Smooth muscle cell (in vitro differentiated cells): Measurements from ENCODE around the gene DGKH. TPM values are rescaled to one million over a fixed set of nuclear protein-coding genes. Genes with fewer than 3 reads are reported as not detected.

Experiments
- DNase-seq: peaks from one replicate; lab custom pipeline; 2025; ENCODE audit not compliant: unreplicated experiment; lab: John Stamatoyannopoulos, UW
- H2AFZ ChIP-seq: fragments of 200-600 bp; sonication (generic); 2 replicates; pipeline ENCODE4 v1.6.0; 2016; ENCODE audit warnings: antibody characterized with exemption, low read depth, mild to moderate bottlenecking
- H3F3A ChIP-seq: fragments of 200-600 bp; sonication (generic); 2 replicates; pipeline ENCODE4 v1.6.0; 2017; ENCODE audit warnings: antibody characterized with exemption, low read depth
- H3K27ac ChIP-seq: fragments of 200-600 bp; sonication (generic); 2 replicates; pipeline ENCODE4 v1.5.1; 2016; ENCODE audit warnings: low read depth, mild to moderate bottlenecking
- H3K27me3 ChIP-seq: fragments of 200-600 bp; sonication (generic); 2 replicates; pipeline ENCODE4 v1.6.1; 2016; ENCODE audit warnings: low read depth, mild to moderate bottlenecking
- H3K36me3 ChIP-seq: fragments of 200-600 bp; sonication (generic); 2 replicates; pipeline ENCODE4 v1.5.1; 2016; ENCODE audit warnings: low read depth
- H3K4me1 ChIP-seq: fragments of 200-600 bp; sonication (generic); 2 replicates; pipeline ENCODE4 v1.5.1; 2016; ENCODE audit warnings: low read depth
- H3K4me2 ChIP-seq: fragments of 200-600 bp; sonication (generic); 2 replicates; pipeline ENCODE4 v1.6.0; 2016; ENCODE audit warnings: mild to moderate bottlenecking
- H3K4me3 ChIP-seq: fragments of 200-600 bp; sonication (generic); 2 replicates; pipeline ENCODE4 v1.5.1; 2016; ENCODE audit warnings: mild to moderate bottlenecking
- H3K79me2 ChIP-seq: fragments of 200-600 bp; sonication (generic); 2 replicates; pipeline ENCODE4 v1.6.0; 2016; ENCODE audit warnings: low read depth, mild to moderate bottlenecking
- H3K9ac ChIP-seq: fragments of 200-600 bp; sonication (generic); 2 replicates; pipeline ENCODE4 v1.6.0; 2016; ENCODE audit warnings: low read depth
- H3K9me3 ChIP-seq: fragments of 200-600 bp; sonication (generic); replicated peaks from 2 replicates; pipeline ENCODE4 v1.5.1; 2016; ENCODE audit warnings: low read depth
- H4K20me1 ChIP-seq: fragments of 200-600 bp; sonication (generic); 2 replicates; pipeline ENCODE4 v1.6.0; 2016; ENCODE audit warnings: low read depth
- WGBS: methylation state at CpG from one replicate; pipeline ENCODE4 v1.1.7; 2016; ENCODE audit warnings: low lambda C conversion rate; 5-methylcytosine and 5-hydroxymethylcytosine counted together
- polyA plus RNA-seq: library from polyadenylated mRNA; unstranded; fragments of >200 nt; fragmentation: Nextera tagmentation; extraction: Ambion mirVana; gene quantifications from 2 replicates; pipeline ENCODE4 v1.2.1, GENCODE V29; 2016
- total RNA-seq: library from RNA; depleted of rRNA; stranded (reverse); fragments of >200 nt; gene quantifications from 2 replicates; pipeline ENCODE4 v1.2.3, GENCODE V29; 2014
- TF ChIP-seq, protein P1 (sequence below): fragments of 200-600 bp; sonication (generic); IDR thresholded peaks from 2 replicates; pipeline ENCODE4 v1.5.1; 2017; ENCODE audit warnings: borderline replicate concordance, mild to moderate bottlenecking, antibody characterized with exemption; ENCODE audit not compliant: insufficient read depth, poor library complexity, severe bottlenecking

Gene DGKH
- total and polyA plus RNA-seq, 2 experiments from 2014 or later: 1.3 to 6.8 TPM

DNA sequence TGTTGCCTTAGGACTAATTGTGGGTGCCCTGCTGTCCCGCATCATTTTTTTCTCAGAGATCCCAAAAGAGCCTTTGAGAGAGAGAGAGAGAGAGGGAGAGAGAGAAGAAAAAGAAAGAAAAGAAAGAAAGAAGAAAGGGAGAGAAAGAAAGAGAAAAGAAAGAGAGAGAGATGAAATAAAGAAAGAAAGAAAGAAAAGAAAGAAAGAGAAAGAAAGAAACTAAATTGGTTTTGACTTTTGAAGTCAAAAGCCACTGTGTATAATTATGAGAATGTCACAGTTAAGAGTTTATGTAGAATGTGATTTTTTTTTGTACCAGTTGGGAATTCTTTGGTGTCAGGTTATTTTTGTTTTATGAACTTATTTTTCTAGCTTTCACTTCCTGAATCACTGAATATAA is 180.1 kb downstream of the DGKH start:
- no peak overlapping the region for H3K4me2 ChIP-seq
- no peaks in the 10 kb centered on the region for H3F3A ChIP-seq
- no peaks in the 10 kb centered on the region for H3K79me2 ChIP-seq
- H3K9me3 ChIP-seq: no peaks in the 10 kb centered on the region
- no peak overlapping the region for H3K27ac ChIP-seq
- no peak for DNase-seq
- TF ChIP-seq, protein P1, sequence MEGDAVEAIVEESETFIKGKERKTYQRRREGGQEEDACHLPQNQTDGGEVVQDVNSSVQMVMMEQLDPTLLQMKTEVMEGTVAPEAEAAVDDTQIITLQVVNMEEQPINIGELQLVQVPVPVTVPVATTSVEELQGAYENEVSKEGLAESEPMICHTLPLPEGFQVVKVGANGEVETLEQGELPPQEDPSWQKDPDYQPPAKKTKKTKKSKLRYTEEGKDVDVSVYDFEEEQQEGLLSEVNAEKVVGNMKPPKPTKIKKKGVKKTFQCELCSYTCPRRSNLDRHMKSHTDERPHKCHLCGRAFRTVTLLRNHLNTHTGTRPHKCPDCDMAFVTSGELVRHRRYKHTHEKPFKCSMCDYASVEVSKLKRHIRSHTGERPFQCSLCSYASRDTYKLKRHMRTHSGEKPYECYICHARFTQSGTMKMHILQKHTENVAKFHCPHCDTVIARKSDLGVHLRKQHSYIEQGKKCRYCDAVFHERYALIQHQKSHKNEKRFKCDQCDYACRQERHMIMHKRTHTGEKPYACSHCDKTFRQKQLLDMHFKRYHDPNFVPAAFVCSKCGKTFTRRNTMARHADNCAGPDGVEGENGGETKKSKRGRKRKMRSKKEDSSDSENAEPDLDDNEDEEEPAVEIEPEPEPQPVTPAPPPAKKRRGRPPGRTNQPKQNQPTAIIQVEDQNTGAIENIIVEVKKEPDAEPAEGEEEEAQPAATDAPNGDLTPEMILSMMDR: no peak
- no peaks in the 10 kb centered on the region for H3K4me1 ChIP-seq
- no peak overlapping the region for H2AFZ ChIP-seq
- 93% methylated on average over 1 of the region's 1 CpG for WGBS
- H3K36me3 ChIP-seq: no peaks in the 10 kb centered on the region
- H4K20me1 ChIP-seq: no peaks in the 10 kb centered on the region
- no peak overlapping the region for H3K4me3 ChIP-seq
- H3K9ac ChIP-seq: no peak overlapping the region
- H3K27me3 ChIP-seq: no peaks in the 10 kb centered on the region

- Histone ChIP-seq H3F3A (no peaks in the 10 kb centered on the region), H3K36me3 (no peaks in the 10 kb centered on the region), H3K27ac (no peak overlapping the region), H3K4me3 (no peak overlapping the region), H4K20me1 (no peaks in the 10 kb centered on the region), H3K4me1 (no peaks in the 10 kb centered on the region), H3K9me3 (no peaks in the 10 kb centered on the region), H3K4me2 (no peak overlapping the region), H2AFZ (no peak overlapping the region), H3K9ac (no peak overlapping the region), H3K27me3 (no peaks in the 10 kb centered on the region), H3K79me2 (no peaks in the 10 kb centered on the region)
- 91% methylated on average over 3 of the region's 3 CpGs for WGBS
- DNase-seq: no peak
- TF ChIP-seq, protein P1: no peak
These were observed 180.8 kb downstream of the DGKH start for GRCh38 chr13:42229287-42229686.

GRCh38 chr13:42232671-42233070 is 184.2 kb downstream of the DGKH start:
- Histone ChIP-seq H3K79me2 (no peaks in the 10 kb centered on the region), H3K27me3 (no peaks in the 10 kb centered on the region), H3K4me3 (no peak overlapping the region), H3K4me1 (no peaks in the 10 kb centered on the region), H4K20me1 (no peaks in the 10 kb centered on the region), H2AFZ (no peak overlapping the region), H3K36me3 (no peaks in the 10 kb centered on the region), H3K9ac (no peak overlapping the region), H3K9me3 (no peaks in the 10 kb centered on the region), H3F3A (no peaks in the 10 kb centered on the region), H3K4me2 (no peak overlapping the region), H3K27ac (no peak overlapping the region)
- TF ChIP-seq, protein P1: no peak
- no peak for DNase-seq
- 95% methylated on average over 4 of the region's 4 CpGs for WGBS

DNA sequence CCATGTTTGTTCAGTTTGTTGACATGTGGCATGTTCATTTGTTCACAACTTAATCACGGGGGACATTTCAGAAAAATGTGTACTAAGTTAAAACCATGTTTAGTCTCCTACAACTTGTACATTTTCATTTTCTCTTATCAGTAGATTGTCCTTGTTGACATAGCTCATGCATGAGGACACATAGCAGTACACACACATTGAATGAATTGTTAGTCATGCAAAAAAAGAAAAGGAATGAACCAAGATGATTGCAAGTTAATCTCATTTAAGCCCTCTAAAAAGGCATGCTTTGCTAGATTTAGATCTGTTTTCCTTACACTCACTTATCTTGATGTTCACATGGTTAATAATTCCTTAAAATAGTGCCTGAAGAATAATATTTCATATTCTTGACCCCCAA is 185.3 kb downstream of the DGKH start:
- 46% methylated on average over 1 of the region's 1 CpG for WGBS
- DNase-seq: no peak
- Histone ChIP-seq H3K9me3 (no peaks in the 10 kb centered on the region), H2AFZ (no peak overlapping the region), H3K79me2 (no peaks in the 10 kb centered on the region), H4K20me1 (no peaks in the 10 kb centered on the region), H3F3A (no peaks in the 10 kb centered on the region), H3K9ac (no peak overlapping the region), H3K4me3 (no peak overlapping the region), H3K4me1 (no peaks in the 10 kb centered on the region), H3K36me3 (no peaks in the 10 kb centered on the region), H3K4me2 (no peak overlapping the region), H3K27ac (no peak overlapping the region), H3K27me3 (no peaks in the 10 kb centered on the region)
- TF ChIP-seq, protein P1: no peak
